Large intestine (tissue), 3 donors: ENCODE data around the gene PROSER2. TPM values are rescaled to one million over a fixed set of nuclear protein-coding genes. Genes with fewer than 3 reads are reported as not detected.

ENCODE experiments used
- DNase-seq, 2 donors: peaks; one replicate each; pipeline versions ENCODE4 v3.0.0 to v3.0.0-alpha.2; 2013
- H3K27ac ChIP-seq: one replicate; pipeline ENCODE4 v1.5.1; 2013; ENCODE audit warnings: low read length
- H3K27me3 ChIP-seq: 2 replicates; pipeline ENCODE4 v1.6.1; 2013; ENCODE audit warnings: low read length; ENCODE audit not compliant: control insufficient read depth, insufficient read depth
- H3K36me3 ChIP-seq: 2 replicates; pipeline ENCODE4 v1.6.1; 2013; ENCODE audit warnings: low read length; ENCODE audit not compliant: control insufficient read depth, insufficient read depth
- H3K4me1 ChIP-seq: one replicate; pipeline ENCODE4 v1.6.1; 2013; ENCODE audit warnings: low read length; ENCODE audit not compliant: control insufficient read depth, insufficient read depth
- H3K4me3 ChIP-seq: one replicate; pipeline ENCODE4 v1.5.1; 2013; ENCODE audit warnings: low read length
- H3K9me3 ChIP-seq: one replicate; pipeline ENCODE4 v1.6.1; 2013; ENCODE audit warnings: mild to moderate bottlenecking, low read depth, low read length, moderate library complexity; ENCODE audit not compliant: control insufficient read depth
- WGBS: methylation state at CpG from one replicate; pipeline ENCODE4 v1.1.5; 2013; ENCODE audit warnings: low lambda C conversion rate; ENCODE audit not compliant: insufficient coverage; 5-methylcytosine and 5-hydroxymethylcytosine counted together
- polyA plus RNA-seq: library from polyadenylated mRNA; unstranded; fragments of 120-200 nt; gene quantifications from one replicate; pipeline ENCODE4 v1.2.1, GENCODE V29; 2013

PROSER2 gene
- polyA plus RNA-seq, 1 donor, result 6.7 TPM

DNA sequence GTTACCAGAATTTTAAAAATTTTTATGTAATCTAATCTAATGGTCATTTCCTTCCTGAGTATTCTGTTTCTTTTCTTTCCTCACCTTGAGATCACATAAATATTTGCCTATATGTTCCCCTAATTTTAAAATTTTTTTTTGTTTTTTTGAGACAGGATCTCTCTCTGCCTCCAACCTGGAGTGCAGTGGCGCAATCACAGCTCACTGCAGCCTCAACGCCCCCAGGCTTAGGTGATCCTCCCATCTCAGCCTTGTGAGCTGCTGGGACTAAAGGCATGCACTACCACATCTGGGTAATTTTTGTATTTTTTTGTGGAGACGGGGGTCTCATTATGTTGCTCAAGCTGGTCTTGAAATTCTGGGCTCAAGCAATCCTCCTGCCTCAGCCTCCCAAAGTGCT is 4.1 kb upstream of the PROSER2 start:
- no peak for DNase-seq
- H3K27me3 ChIP-seq, result peaks cover 2% of the 10 kb centered on the region
- no peak overlapping the region for H3K27ac ChIP-seq
- no peak overlapping the region for H3K4me3 ChIP-seq
- WGBS, result no CpG with 5 or more reads among the region's 3 CpGs
- H3K9me3 ChIP-seq, result peaks cover 2% of the 10 kb centered on the region
- no peaks in the 10 kb centered on the region for H3K4me1 ChIP-seq
- no peaks in the 10 kb centered on the region for H3K36me3 ChIP-seq

GRCh38 chr10:11822026-11822756 is 965 bp upstream of the PROSER2 start:
- H3K4me3 ChIP-seq, result no peak overlapping the region
- no peak for DNase-seq
- peaks cover 7% of the 10 kb centered on the region for H3K4me1 ChIP-seq
- no peak overlapping the region for H3K27ac ChIP-seq
- H3K9me3 ChIP-seq, result peaks cover 2% of the 10 kb centered on the region
- 17% methylated on average over 1 of the region's 5 CpGs for WGBS
- H3K27me3 ChIP-seq, result peaks cover 4% of the 10 kb centered on the region
- no peaks in the 10 kb centered on the region for H3K36me3 ChIP-seq

DNA sequence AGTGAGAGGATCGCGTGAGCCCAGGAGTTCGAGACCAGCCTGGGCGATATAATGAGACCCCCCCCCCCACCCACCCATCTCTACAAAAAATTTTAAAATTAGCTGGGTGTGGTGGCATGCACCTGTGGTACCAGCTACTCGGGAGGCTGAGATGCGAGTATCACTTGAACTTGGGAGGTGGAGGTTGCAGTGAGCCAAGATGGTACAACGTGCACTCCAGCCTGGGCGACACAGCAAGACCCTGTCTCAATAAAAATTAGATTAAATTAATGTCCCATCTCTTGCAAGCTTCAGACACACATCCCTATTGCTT is 391 bp upstream of the PROSER2 start:
- Histone ChIP-seq H3K27me3 (peaks cover 4% of the 10 kb centered on the region), H3K36me3 (no peaks in the 10 kb centered on the region), H3K27ac (no peak overlapping the region), H3K9me3 (peaks cover 2% of the 10 kb centered on the region), H3K4me3 (peak overlapping the region; percentile 87), H3K4me1 (peaks cover 7% of the 10 kb centered on the region)
- no CpG with 5 or more reads among the region's 8 CpGs for WGBS
- DNase-seq, result no peak

- peaks cover 2% of the 10 kb centered on the region for H3K9me3 ChIP-seq
- H3K36me3 ChIP-seq, result no peaks in the 10 kb centered on the region
- no peak overlapping the region for H3K27ac ChIP-seq
- H3K4me3 ChIP-seq, result peak overlapping the region; percentile 87
- peaks cover 7% of the 10 kb centered on the region for H3K4me1 ChIP-seq
- DNase-seq, result no peak
- WGBS, result no CpG with 5 or more reads among the region's 6 CpGs
- peaks cover 4% of the 10 kb centered on the region for H3K27me3 ChIP-seq
These were observed 812 bp downstream of the PROSER2 start for GRCh38 chr10:11823989-11824346.

- Histone ChIP-seq H3K36me3 (no peaks in the 10 kb centered on the region), H3K27me3 (peaks cover 4% of the 10 kb centered on the region), H3K27ac (no peak overlapping the region), H3K4me3 (peak overlapping the region; percentile 87), H3K9me3 (peaks cover 2% of the 10 kb centered on the region), H3K4me1 (peaks cover 7% of the 10 kb centered on the region)
- no peak for DNase-seq
- WGBS, result 75% methylated on average over 2 of the region's 6 CpGs
These were observed 1.2 kb downstream of the PROSER2 start for GRCh38 chr10:11824376-11824775.

DNA sequence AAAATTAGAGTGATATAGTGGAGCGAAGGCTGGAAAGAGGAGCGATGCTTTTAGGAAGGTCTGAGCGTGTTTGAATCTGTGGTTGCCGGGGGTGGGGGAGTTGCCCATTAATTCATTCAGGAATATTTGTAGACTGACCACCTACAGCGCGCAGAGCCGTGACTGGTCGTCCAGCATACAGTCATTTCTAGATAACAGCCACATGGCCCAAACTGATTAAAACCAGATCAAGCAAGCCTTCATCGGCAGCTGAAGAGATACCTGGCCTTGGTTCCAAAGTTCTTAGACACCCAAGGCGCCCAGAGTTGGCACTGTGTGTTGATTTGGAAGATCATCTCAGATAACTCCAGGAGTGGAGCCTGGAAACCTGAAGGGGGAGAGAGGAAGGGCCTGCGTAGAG is 1.7 kb downstream of the PROSER2 start:
- peak; percentile 17 to 39 for DNase-seq
- peaks cover 4% of the 10 kb centered on the region for H3K27me3 ChIP-seq

GRCh38 chr10:11825796-11826414 is 2.7 kb downstream of the PROSER2 start:
- WGBS, result 95% methylated on average over 11 of the region's 19 CpGs
- H3K9me3 ChIP-seq, result peaks cover 2% of the 10 kb centered on the region
- peaks cover 4% of the 10 kb centered on the region for H3K27me3 ChIP-seq
- H3K27ac ChIP-seq, result no peak overlapping the region
- no peak overlapping the region for H3K4me3 ChIP-seq
- no peaks in the 10 kb centered on the region for H3K36me3 ChIP-seq
- DNase-seq, result no peak
- H3K4me1 ChIP-seq, result peaks cover 9% of the 10 kb centered on the region

More for the DNA sequence above, 1.7 kb downstream of the PROSER2 start:
- 93% methylated on average over 3 of the region's 11 CpGs for WGBS
- Histone ChIP-seq H3K4me1 (peaks cover 7% of the 10 kb centered on the region), H3K27ac (no peak overlapping the region), H3K9me3 (peaks cover 2% of the 10 kb centered on the region), H3K36me3 (no peaks in the 10 kb centered on the region), H3K4me3 (no peak overlapping the region)

- Histone ChIP-seq H3K4me1 (peaks cover 16% of the 10 kb centered on the region), H3K27me3 (peaks cover 4% of the 10 kb centered on the region), H3K27ac (no peak overlapping the region), H3K36me3 (no peaks in the 10 kb centered on the region), H3K4me3 (no peak overlapping the region), H3K9me3 (peaks cover 2% of the 10 kb centered on the region)
- DNase-seq, result no peak
- WGBS, result 90% methylated on average over 2 of the region's 10 CpGs
These were observed 3.9 kb downstream of the PROSER2 start for GRCh38 chr10:11827006-11827405.

- Histone ChIP-seq H3K36me3 (no peaks in the 10 kb centered on the region), H3K27me3 (peaks cover 4% of the 10 kb centered on the region), H3K9me3 (peaks cover 2% of the 10 kb centered on the region), H3K4me1 (peaks cover 16% of the 10 kb centered on the region), H3K4me3 (no peak overlapping the region), H3K27ac (no peak overlapping the region)
- no peak for DNase-seq
- no CpG with 5 or more reads among the region's 6 CpGs for WGBS
These were observed 4.3 kb downstream of the PROSER2 start for GRCh38 chr10:11827414-11827813.

- Histone ChIP-seq H3K4me3 (no peak overlapping the region), H3K27ac (no peak overlapping the region), H3K27me3 (peaks cover 2% of the 10 kb centered on the region), H3K9me3 (peaks cover under 1% of the 10 kb centered on the region), H3K4me1 (peaks cover 16% of the 10 kb centered on the region), H3K36me3 (no peaks in the 10 kb centered on the region)
- no peak for DNase-seq
- 100% methylated on average over 2 of the region's 11 CpGs for WGBS
These were observed 5.6 kb downstream of the PROSER2 start for GRCh38 chr10:11828682-11829284.
